H1 (cell line): ENCODE data around the gene VPS13C. TPM values are rescaled to one million over a fixed set of nuclear protein-coding genes. Genes with fewer than 3 reads are reported as not detected.
A peak's percentile ranks its signal among the peaks of the same experiment; 100 is the strongest.

ENCODE experiments used
- CTCF ChIA-PET: fragments of 300-600 bp; sonication (Branson Sonifier 250); formaldehyde crosslinking; loops from one replicate; lab custom pipeline; 2021; ENCODE audit not compliant: partially characterized antibody; lab: Charles Lee
- POLR2A ChIA-PET: fragments of 300-600 bp; sonication (Branson Sonifier 250); formaldehyde crosslinking; loops from one replicate; lab custom pipeline; 2021; ENCODE audit warnings: inconsistent platforms; ENCODE audit not compliant: partially characterized antibody; lab: Charles Lee
- DNase-seq, 2 experiments: peaks; one replicate each; pipeline versions ENCODE4 v3.0.0 to v3.0.0-alpha.2; 2010 to 2022; ENCODE audit warnings: low spot score in 2 of 2, low read depth in 1 of 2, mixed read lengths in 1 of 2
- FAIRE-seq: peaks from 2 replicates; lab custom pipeline; 2011; peaks lifted over from hg19 to GRCh38; lab: Jason Lieb, UNC
- H2AFZ ChIP-seq: 2 replicates; pipeline ENCODE4 v1.8.1; 2012; ENCODE audit warnings: low read length, inconsistent platforms
- H2AK5ac ChIP-seq: 2 replicates; pipeline ENCODE4 v1.6.1; 2013; ENCODE audit warnings: low read depth, low read length
- H2BK120ac ChIP-seq: replicated peaks from 2 replicates; pipeline ENCODE3; 2013; ENCODE audit warnings: low read depth, low read length, inconsistent platforms
- H2BK12ac ChIP-seq: 2 replicates; pipeline ENCODE4 v1.6.1; 2013; ENCODE audit warnings: low read depth, low read length
- H2BK15ac ChIP-seq: 2 replicates; pipeline ENCODE4 v1.6.1; 2013; ENCODE audit warnings: low read length
- H2BK20ac ChIP-seq: 2 replicates; pipeline ENCODE4 v1.6.1; 2013; ENCODE audit warnings: low read length
- H2BK5ac ChIP-seq: 2 replicates; pipeline ENCODE4 v1.6.1; 2013; ENCODE audit warnings: low read depth, low read length
- H3K14ac ChIP-seq: 2 replicates; pipeline ENCODE4 v1.6.1; 2013; ENCODE audit warnings: inconsistent platforms; ENCODE audit not compliant: insufficient read length
- H3K18ac ChIP-seq: 2 replicates; pipeline ENCODE4 v1.6.1; 2013; ENCODE audit warnings: low read length; ENCODE audit errors: extremely low read depth
- H3K23ac ChIP-seq: 2 replicates; pipeline ENCODE4 v1.6.1; 2013; ENCODE audit warnings: inconsistent platforms; ENCODE audit not compliant: insufficient read length
- H3K23me2 ChIP-seq: 2 replicates; pipeline ENCODE4 v1.6.1; 2013; ENCODE audit warnings: low read depth, low read length
- H3K27ac ChIP-seq: 2 replicates; pipeline ENCODE4 v1.6.1; 2011; ENCODE audit warnings: low read depth, low read length, inconsistent platforms
- H3K27me3 ChIP-seq, 4 experiments: replicated peaks in 1 of 4; 1 replicate in 1 of 4; 2 replicates in 3 of 4; pipeline versions ENCODE4 v1.6.1 to v1.8.1; 2011 to 2013; ENCODE audit warnings: low read length in 3 of 4, mild to moderate bottlenecking in 3 of 4, inconsistent platforms in 2 of 4, mixed read lengths in 2 of 4, moderate library complexity in 1 of 4; ENCODE audit not compliant: control insufficient read depth in 3 of 4, insufficient read depth in 3 of 4; ENCODE audit errors: extremely low read depth in 1 of 4
- H3K36me3 ChIP-seq, 4 experiments: 2 replicates each; pipeline versions ENCODE4 v1.6.1 to v1.8.1; 2011 to 2013; ENCODE audit warnings: mild to moderate bottlenecking in 4 of 4, low read length in 3 of 4, moderate library complexity in 2 of 4, control low read depth in 1 of 4, inconsistent platforms in 1 of 4; ENCODE audit not compliant: insufficient read depth in 4 of 4, control insufficient read depth in 2 of 4
- H3K4ac ChIP-seq: replicated peaks from 2 replicates; pipeline ENCODE3; 2013; ENCODE audit warnings: low read length, low read depth, mixed read lengths, inconsistent platforms; ENCODE audit not compliant: insufficient read length
- H3K4me1 ChIP-seq, 4 experiments: replicated peaks in 1 of 4; 1 replicate in 1 of 4; 2 replicates in 3 of 4; pipeline versions ENCODE4 v1.6.1 to v1.8.1; 2011 to 2013; ENCODE audit warnings: low read length in 3 of 4, inconsistent platforms in 2 of 4, mixed read lengths in 1 of 4; ENCODE audit not compliant: insufficient read depth in 4 of 4, control insufficient read depth in 3 of 4
- H3K4me2 ChIP-seq, 2 experiments: 2 replicates each; pipeline versions ENCODE4 v1.6.1 to v1.8.1; 2011 to 2013; ENCODE audit warnings: low read depth in 2 of 2, low read length in 2 of 2, control low read depth in 1 of 2, inconsistent platforms in 1 of 2, mild to moderate bottlenecking in 1 of 2; ENCODE audit not compliant: insufficient read depth in 1 of 2
- H3K4me3 ChIP-seq, 4 experiments: fragments of 200-600, 300-600 bp in 1 of 4; sonication (generic), shearing (Covaris generic), sonication (Bioruptor Twin) in 1 of 4; 2 replicates each; pipeline versions ENCODE4 v1.5.1 to v1.8.1; 2011 to 2016; ENCODE audit warnings: low read length in 4 of 4, low read depth in 3 of 4, control low read depth in 2 of 4, inconsistent platforms in 2 of 4, mild to moderate bottlenecking in 2 of 4, mixed read lengths in 1 of 4, moderate library complexity in 1 of 4; ENCODE audit not compliant: insufficient read depth in 2 of 4; ENCODE audit errors: extremely low read depth in 1 of 4
- H3K56ac ChIP-seq: replicated peaks from 2 replicates; pipeline ENCODE3; 2013; ENCODE audit warnings: low read depth, mild to moderate bottlenecking, mixed read lengths, low read length, inconsistent platforms; ENCODE audit not compliant: insufficient read length
- H3K79me1 ChIP-seq: 2 replicates; pipeline ENCODE4 v1.6.1; 2013; ENCODE audit warnings: low read depth, low read length, control low read depth
- H3K79me2 ChIP-seq, 2 experiments: 2 replicates each; pipeline versions ENCODE4 v1.6.1 to v1.8.1; 2012 to 2013; ENCODE audit warnings: low read length in 2 of 2, mild to moderate bottlenecking in 2 of 2, inconsistent platforms in 1 of 2; ENCODE audit not compliant: insufficient read depth in 2 of 2, control insufficient read depth in 1 of 2
- H3K9ac ChIP-seq, 4 experiments: replicated peaks in 1 of 4; 1 replicate in 1 of 4; 2 replicates in 3 of 4; pipeline versions ENCODE4 v1.6.1 to v1.8.1; 2011 to 2013; ENCODE audit warnings: low read depth in 3 of 4, low read length in 3 of 4, control low read depth in 2 of 4, mild to moderate bottlenecking in 2 of 4, moderate library complexity in 2 of 4, inconsistent platforms in 1 of 4; ENCODE audit errors: extremely low read depth in 1 of 4
- H3K9me3 ChIP-seq, 2 experiments: 2 replicates each; pipeline versions ENCODE4 v1.6.1 to v1.8.1; 2012 to 2013; ENCODE audit warnings: mild to moderate bottlenecking in 2 of 2, moderate library complexity in 2 of 2, control low read depth in 1 of 2, inconsistent platforms in 1 of 2, low read depth in 1 of 2, low read length in 1 of 2, mixed read lengths in 1 of 2; ENCODE audit not compliant: insufficient read depth in 2 of 2
- H4K20me1 ChIP-seq, 2 experiments: replicated peaks in 1 of 2; 2 replicates each; pipeline versions ENCODE3 to v1.8.1; 2011 to 2013; ENCODE audit warnings: inconsistent platforms in 2 of 2, low read length in 2 of 2, mild to moderate bottlenecking in 1 of 2; ENCODE audit not compliant: insufficient read depth in 2 of 2, control insufficient read depth in 1 of 2
- H4K5ac ChIP-seq: 2 replicates; pipeline ENCODE4 v1.6.1; 2013; ENCODE audit warnings: low read length, low read depth, mixed read lengths, inconsistent platforms; ENCODE audit not compliant: insufficient read length
- H4K8ac ChIP-seq: 2 replicates; pipeline ENCODE4 v1.8.0; 2013; ENCODE audit warnings: mild to moderate bottlenecking, moderate library complexity, low read length, inconsistent platforms; ENCODE audit not compliant: insufficient read depth; ENCODE audit errors: extremely low read depth
- H4K91ac ChIP-seq: replicated peaks from 2 replicates; pipeline ENCODE3; 2013; ENCODE audit warnings: low read length, mixed read lengths, inconsistent platforms; ENCODE audit not compliant: insufficient read length
- CTBP2 ChIP-seq: IDR thresholded peaks from 2 replicates; pipeline ENCODE4 v1.7.0; 2011; ENCODE audit warnings: borderline replicate concordance, mild to moderate bottlenecking, moderate library complexity, mixed read lengths, low read length; ENCODE audit not compliant: insufficient read depth, insufficient read length
- POLR2A ChIP-seq, 2 experiments: IDR thresholded peaks; 1 replicate in 1 of 2; 2 replicates in 1 of 2; pipeline ENCODE4 v1.6.1; 2011; ENCODE audit warnings: low read depth in 2 of 2, low read length in 2 of 2, mild to moderate bottlenecking in 2 of 2; ENCODE audit errors: control extremely low read depth in 1 of 2
- POLR2AphosphoS5 ChIP-seq: IDR thresholded peaks from 2 replicates; pipeline ENCODE4 v1.6.1; 2011; ENCODE audit warnings: low read depth, low read length
- RAD21 ChIP-seq, 2 experiments: IDR thresholded peaks in 1 of 2; conservative IDR thresholded peaks in 1 of 2; 2 replicates each; pipeline ENCODE4 v1.6.1; 2011; ENCODE audit warnings: low read depth in 2 of 2, low read length in 2 of 2, improper control_type of control experiment in 1 of 2, inconsistent platforms in 1 of 2, mild to moderate bottlenecking in 1 of 2, moderate library complexity in 1 of 2
- RNF2 ChIP-seq: fragments of 200-900, 300-1000 bp; sonication (generic); IDR thresholded peaks from 2 replicates; pipeline ENCODE4 v1.7.1; 2016; ENCODE audit warnings: borderline replicate concordance, low read depth, mild to moderate bottlenecking, antibody characterized with exemption, low read length; ENCODE audit not compliant: poor library complexity, severe bottlenecking; ENCODE audit errors: missing control alignments
- SAP30 ChIP-seq: fragments of 300-600 bp; sonication (generic); IDR thresholded peaks from 2 replicates; pipeline ENCODE4 v1.7.1; 2012; ENCODE audit warnings: low read length, moderate library complexity, mild to moderate bottlenecking, inconsistent platforms; ENCODE audit not compliant: insufficient read depth, insufficient replicate concordance
- TAF7 ChIP-seq: optimal IDR thresholded peaks from 2 replicates; pipeline ENCODE3; 2011; ENCODE audit warnings: low read depth, mild to moderate bottlenecking, inconsistent platforms, low read length, moderate library complexity, borderline replicate concordance
- YY1 ChIP-seq: IDR thresholded peaks from 2 replicates; pipeline ENCODE4 v1.6.1; 2011; ENCODE audit warnings: low read depth, mild to moderate bottlenecking, low read length
- WGBS, 2 experiments: shearing (Covaris generic) in 1 of 2; methylation state at CpG; one replicate each; pipeline versions ENCODE4 v1.1.6 to v1.1.7; 2013 to 2015; ENCODE audit warnings: low lambda C conversion rate in 2 of 2, mixed read lengths in 2 of 2, inconsistent platforms in 1 of 2, low coverage in 1 of 2, missing lambda C conversion rate in 1 of 2; ENCODE audit not compliant: insufficient replicate concordance in 2 of 2, insufficient coverage in 1 of 2, insufficient read length in 1 of 2; ENCODE audit errors: extremely low coverage in 1 of 2, missing lambda C conversion rate in 1 of 2; 5-methylcytosine and 5-hydroxymethylcytosine counted together
- polyA plus RNA-seq, 7 experiments: library from polyadenylated mRNA; depleted of rRNA in 3 of 7; stranded (reverse) in 5 of 7; unstranded in 2 of 7; fragments of >200 nt in 5 of 7; fragments of 200-250 nt in 2 of 7; gene quantifications; 1 replicate in 5 of 7; 2 replicates in 1 of 7; 4 replicates in 1 of 7; pipeline versions ENCODE4 v1.2.1 to v1.2.3, GENCODE V29; 2011 to 2013; ENCODE audit warnings: missing spikeins in 2 of 7, mixed read lengths in 2 of 7
- total RNA-seq: library from RNA; stranded (reverse); fragmentation: NEBNext Ultra II Directional; extraction: Animal tissue kit (Norgen Biotek cat#: 25700); gene quantifications from 2 replicates; pipeline ENCODE4 v1.2.1, GENCODE V29; 2021
- TF ChIP-seq, protein P1 (sequence below), 3 experiments: IDR thresholded peaks; 1 replicate in 2 of 3; 2 replicates in 1 of 3; pipeline versions ENCODE4 v1.5.1 to v1.6.1; 2011; ENCODE audit warnings: low read length in 3 of 3, mild to moderate bottlenecking in 3 of 3, inconsistent platforms in 2 of 3, low read depth in 1 of 3, moderate library complexity in 1 of 3; ENCODE audit not compliant: insufficient read depth in 1 of 3; ENCODE audit errors: control extremely low read depth in 1 of 3

Gene VPS13C
- total and polyA plus RNA-seq, 2 of the 8 experiments (the other 6 are each of a cell fraction or from before 2014, with no cell fraction given) = 4.8 to 18.8 TPM

DNA sequence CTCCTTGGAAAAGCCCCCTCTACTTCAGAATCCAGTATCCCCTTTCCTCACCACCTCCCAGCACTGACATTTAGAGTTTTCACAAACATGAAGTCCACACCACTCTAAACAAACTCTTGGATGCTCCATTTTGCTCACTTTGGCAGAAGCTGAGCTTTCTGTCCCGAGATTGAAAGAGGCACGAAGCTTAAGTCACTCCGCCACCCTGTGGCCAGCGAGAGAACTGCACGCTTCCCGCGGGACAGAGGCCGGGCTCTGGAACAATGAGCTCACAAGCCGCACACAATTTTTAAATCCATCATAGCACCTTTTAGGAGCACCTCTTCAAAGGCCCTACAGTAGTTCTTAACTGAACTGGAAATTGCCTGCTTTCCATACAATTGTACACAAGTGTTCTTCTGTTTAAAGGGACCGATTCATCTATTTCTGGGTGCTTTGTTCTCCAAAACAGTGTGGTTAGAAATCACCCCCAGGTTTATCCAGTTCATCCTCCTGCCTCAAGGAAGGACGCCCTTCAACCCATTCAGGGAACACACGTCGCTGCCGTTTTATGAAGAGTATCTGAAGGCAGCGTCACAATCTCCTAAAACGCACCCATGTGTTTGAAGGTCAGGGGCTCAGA is 226.1 kb downstream of the VPS13C start:
- Histone ChIP-seq H2AK5ac (no peak overlapping the region), H2BK5ac (no peak overlapping the region), H3K23me2 (no peaks in the 10 kb centered on the region), H3K4me1 (peaks cover 0 to 9% (median under 1%) of the 10 kb centered on the region in 4 experiments; a peak in 5 of 7 replicates), H3K14ac (no peak overlapping the region), H4K20me1 (no peaks in the 10 kb centered on the region), H3K9me3 (no peaks in the 10 kb centered on the region), H2BK120ac (no peak overlapping the region), H4K5ac (no peak overlapping the region), H3K4me3 (no peak overlapping the region), H4K8ac (no peak overlapping the region), H3K4ac (no peak overlapping the region), H2BK20ac (no peak overlapping the region), H3K27me3 (no peaks in the 10 kb centered on the region), H3K56ac (no peak overlapping the region), H2BK15ac (no peak overlapping the region), H3K79me2 (no peaks in the 10 kb centered on the region), H3K18ac (no peak overlapping the region), H4K91ac (no peak overlapping the region), H2BK12ac (peak overlapping the region; percentile 51; the same call in 1 of the 2 replicates), H2AFZ (peak overlapping the region; percentile 93), H3K4me2 (no peak overlapping the region), H3K23ac (no peak overlapping the region), H3K27ac (no peak overlapping the region), H3K36me3 (no peaks in the 10 kb centered on the region), H3K79me1 (no peaks in the 10 kb centered on the region), H3K9ac (no peak overlapping the region)
- peak; percentile 56 to 96 for DNase-seq
- POLR2A ChIA-PET = no interaction called here
- peak; percentile 85 for FAIRE-seq
- 33% methylated on average over 16 of the region's 16 CpGs; no CpG with 5 or more reads in 1 of the 2 experiments for WGBS, 2 experiments
- CTCF ChIA-PET = interaction anchor here (0.5 to 4.9 kb wide), 80 partner anchors 9 to 1254 kb away, joined by 3 to 56 read pairs (median 4); no protein-coding TSS in a partner anchor
- TF ChIP-seq, protein P1, sequence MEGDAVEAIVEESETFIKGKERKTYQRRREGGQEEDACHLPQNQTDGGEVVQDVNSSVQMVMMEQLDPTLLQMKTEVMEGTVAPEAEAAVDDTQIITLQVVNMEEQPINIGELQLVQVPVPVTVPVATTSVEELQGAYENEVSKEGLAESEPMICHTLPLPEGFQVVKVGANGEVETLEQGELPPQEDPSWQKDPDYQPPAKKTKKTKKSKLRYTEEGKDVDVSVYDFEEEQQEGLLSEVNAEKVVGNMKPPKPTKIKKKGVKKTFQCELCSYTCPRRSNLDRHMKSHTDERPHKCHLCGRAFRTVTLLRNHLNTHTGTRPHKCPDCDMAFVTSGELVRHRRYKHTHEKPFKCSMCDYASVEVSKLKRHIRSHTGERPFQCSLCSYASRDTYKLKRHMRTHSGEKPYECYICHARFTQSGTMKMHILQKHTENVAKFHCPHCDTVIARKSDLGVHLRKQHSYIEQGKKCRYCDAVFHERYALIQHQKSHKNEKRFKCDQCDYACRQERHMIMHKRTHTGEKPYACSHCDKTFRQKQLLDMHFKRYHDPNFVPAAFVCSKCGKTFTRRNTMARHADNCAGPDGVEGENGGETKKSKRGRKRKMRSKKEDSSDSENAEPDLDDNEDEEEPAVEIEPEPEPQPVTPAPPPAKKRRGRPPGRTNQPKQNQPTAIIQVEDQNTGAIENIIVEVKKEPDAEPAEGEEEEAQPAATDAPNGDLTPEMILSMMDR (IDR thresholded peaks at IDR 0.05; ENCODE audit: control extremely low read depth in 1 of 3, insufficient read depth in 1 of 3, low read depth in 1 of 3, low read length in 3 of 3) = peak; percentile 86 to 94 (median 88)
- TF ChIP-seq RNF2 = no peak
- TF ChIP-seq POLR2AphosphoS5 = no peak
- no peak for TF ChIP-seq TAF7
- no peak for TF ChIP-seq POLR2A (IDR thresholded peaks at IDR 0.05; ENCODE audit: control extremely low read depth in 1 of 2, low read depth in 2 of 2, low read length in 2 of 2)
- peak; percentile 92 to 95 for TF ChIP-seq RAD21 (IDR thresholded peaks at IDR 0.05 in 1 of 2, conservative IDR thresholded peaks at IDR 0.05 in 1 of 2; ENCODE audit: low read depth in 2 of 2, low read length in 2 of 2)
- no peak for TF ChIP-seq CTBP2
- 0 out of 2 replicates have a peak, but pooled peaks have one; percentile 53 for TF ChIP-seq YY1
- no peak for TF ChIP-seq SAP30
